Trophoblast cell (in vitro differentiated cells and primary cell): ENCODE data around the gene CPXM1.
A peak's percentile ranks its signal among the peaks of the same experiment; 100 is the strongest.
"Not testable (repeated sequence)": the region's sequence is repeated elsewhere in the genome, so short reads cannot be mapped to it uniquely, and the experiment has no call there.

Experiments used
- DNase-seq, 2 donors: peaks; one replicate each; pipeline ENCODE4 v3.0.0-alpha.2; 2016
- H2AFZ ChIP-seq: 2 replicates; pipeline ENCODE4 v1.6.1; 2013; ENCODE audit warnings: low read length, moderate library complexity, mild to moderate bottlenecking; ENCODE audit not compliant: insufficient read depth, poor library complexity
- H2AK5ac ChIP-seq: 2 replicates; pipeline ENCODE4 v1.6.1; 2013; ENCODE audit warnings: mild to moderate bottlenecking, low read length
- H2BK120ac ChIP-seq: 2 replicates; pipeline ENCODE4 v1.6.1; 2013; ENCODE audit warnings: low read length, mild to moderate bottlenecking, moderate library complexity; ENCODE audit not compliant: insufficient read depth, poor library complexity
- H2BK12ac ChIP-seq: 2 replicates; pipeline ENCODE4 v1.6.1; 2013; ENCODE audit warnings: mild to moderate bottlenecking, low read length, moderate library complexity
- H2BK5ac ChIP-seq: 2 replicates; pipeline ENCODE4 v1.6.1; 2013; ENCODE audit warnings: low read length, low read depth, moderate library complexity, mild to moderate bottlenecking; ENCODE audit not compliant: poor library complexity
- H3K14ac ChIP-seq: 2 replicates; pipeline ENCODE4 v1.6.1; 2013; ENCODE audit warnings: mild to moderate bottlenecking, low read length
- H3K18ac ChIP-seq: 2 replicates; pipeline ENCODE4 v1.6.1; 2013; ENCODE audit warnings: mild to moderate bottlenecking, low read length
- H3K23ac ChIP-seq: 2 replicates; pipeline ENCODE4 v1.6.1; 2013; ENCODE audit warnings: low read length
- H3K27ac ChIP-seq: 2 replicates; pipeline ENCODE4 v1.5.1; 2013; ENCODE audit warnings: low read depth, mild to moderate bottlenecking, inconsistent platforms, low read length, moderate library complexity
- H3K27me3 ChIP-seq: 2 replicates; pipeline ENCODE4 v1.6.1; 2013; ENCODE audit warnings: inconsistent platforms, mild to moderate bottlenecking, low read length, moderate library complexity; ENCODE audit not compliant: insufficient read depth
- H3K36me3 ChIP-seq, 2 experiments: 1 replicate in 1 of 2; 2 replicates in 1 of 2; pipeline ENCODE4 v1.6.1; 2013; ENCODE audit warnings: low read length in 2 of 2, mild to moderate bottlenecking in 2 of 2, moderate library complexity in 1 of 2; ENCODE audit not compliant: insufficient read depth in 2 of 2, control insufficient read depth in 1 of 2
- H3K4ac ChIP-seq: 2 replicates; pipeline ENCODE4 v1.6.1; 2013; ENCODE audit warnings: low read depth, mild to moderate bottlenecking, low read length, moderate library complexity
- H3K4me1 ChIP-seq, 2 experiments: 1 replicate in 1 of 2; 2 replicates in 1 of 2; pipeline ENCODE4 v1.6.1; 2013; ENCODE audit warnings: low read length in 2 of 2, mild to moderate bottlenecking in 2 of 2, moderate library complexity in 1 of 2; ENCODE audit not compliant: insufficient read depth in 2 of 2, control insufficient read depth in 1 of 2
- H3K4me2 ChIP-seq: 2 replicates; pipeline ENCODE4 v1.6.1; 2013; ENCODE audit warnings: inconsistent platforms, mild to moderate bottlenecking, low read length, moderate library complexity
- H3K4me3 ChIP-seq: 2 replicates; pipeline ENCODE4 v1.5.1; 2013; ENCODE audit warnings: mild to moderate bottlenecking, low read depth, low read length, inconsistent platforms
- H3K79me1 ChIP-seq: one replicate; pipeline ENCODE4 v1.6.1; 2013; ENCODE audit warnings: low read length
- H3K79me2 ChIP-seq: 2 replicates; pipeline ENCODE4 v1.6.1; 2013; ENCODE audit warnings: low read length, mild to moderate bottlenecking; ENCODE audit not compliant: control insufficient read depth, insufficient read depth, poor library complexity
- H3K9ac ChIP-seq: 2 replicates; pipeline ENCODE4 v1.6.1; 2013; ENCODE audit warnings: mild to moderate bottlenecking, low read length
- H3K9me3 ChIP-seq: 2 replicates; pipeline ENCODE4 v1.6.1; 2013; ENCODE audit warnings: low read depth, mild to moderate bottlenecking, control low read depth, inconsistent platforms, low read length; ENCODE audit not compliant: insufficient read depth
- H4K12ac ChIP-seq: 2 replicates; pipeline ENCODE4 v1.6.1; 2013; ENCODE audit warnings: low read depth, mild to moderate bottlenecking, low read length, moderate library complexity
- H4K8ac ChIP-seq: 2 replicates; pipeline ENCODE4 v1.6.1; 2013; ENCODE audit warnings: low read depth, mild to moderate bottlenecking, low read length, moderate library complexity
- H4K91ac ChIP-seq: one replicate; pipeline ENCODE4 v1.6.1; 2013; ENCODE audit warnings: low read depth, mild to moderate bottlenecking, low read length, moderate library complexity
- WGBS: extraction: QIAGEN DNeasy Blood & Tissue Kit; methylation state at CpG from one replicate; pipeline ENCODE4 v1.1.7; 2013; ENCODE audit warnings: missing lambda C conversion rate; ENCODE audit not compliant: insufficient read length, insufficient coverage; ENCODE audit errors: extremely low coverage; 5-methylcytosine and 5-hydroxymethylcytosine counted together

CPXM1 gene

DNA sequence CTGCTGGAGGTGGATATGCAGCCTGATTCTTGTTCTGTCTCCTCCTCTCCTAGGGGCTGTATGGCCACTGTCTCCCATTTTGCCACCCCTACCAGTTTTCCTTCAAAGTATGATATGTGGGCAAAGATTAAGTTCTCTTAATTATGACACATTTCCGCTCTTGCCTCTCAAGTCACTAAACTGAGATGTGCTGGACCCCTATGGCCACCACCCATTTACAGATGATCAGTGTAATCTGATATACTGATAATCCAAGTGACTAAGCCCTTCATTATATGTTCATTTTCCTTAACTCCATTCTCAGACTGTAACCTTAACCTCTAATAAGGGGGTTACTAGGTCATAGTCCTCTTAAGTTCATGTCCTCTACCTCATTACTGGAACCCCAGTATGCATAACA is 13.6 kb upstream of the CPXM1 start:
- WGBS, result no CpG with 5 or more reads among the region's 1 CpG
- Histone ChIP-seq H2BK12ac (no peak overlapping the region), H2BK120ac (no peak overlapping the region), H3K79me1 (no peaks in the 10 kb centered on the region), H3K27me3 (no peaks in the 10 kb centered on the region), H3K79me2 (no peaks in the 10 kb centered on the region), H3K4me1 (peaks cover 2 to 11% of the 10 kb centered on the region in 2 experiments), H3K18ac (no peak overlapping the region), H2AFZ (no peak overlapping the region), H4K12ac (no peak overlapping the region), H4K91ac (no peak overlapping the region), H4K8ac (no peak overlapping the region), H2AK5ac (no peak overlapping the region), H3K4me3 (no peak overlapping the region), H3K9me3 (no peaks in the 10 kb centered on the region), H3K36me3 (no peaks in the 10 kb centered on the region), H3K23ac (no peak overlapping the region), H3K27ac (no peak overlapping the region), H3K14ac (no peak overlapping the region), H3K4ac (no peak overlapping the region), H3K4me2 (no peak overlapping the region), H2BK5ac (no peak overlapping the region), H3K9ac (no peak overlapping the region)
- peak; percentile 65 to 79 for DNase-seq

DNA sequence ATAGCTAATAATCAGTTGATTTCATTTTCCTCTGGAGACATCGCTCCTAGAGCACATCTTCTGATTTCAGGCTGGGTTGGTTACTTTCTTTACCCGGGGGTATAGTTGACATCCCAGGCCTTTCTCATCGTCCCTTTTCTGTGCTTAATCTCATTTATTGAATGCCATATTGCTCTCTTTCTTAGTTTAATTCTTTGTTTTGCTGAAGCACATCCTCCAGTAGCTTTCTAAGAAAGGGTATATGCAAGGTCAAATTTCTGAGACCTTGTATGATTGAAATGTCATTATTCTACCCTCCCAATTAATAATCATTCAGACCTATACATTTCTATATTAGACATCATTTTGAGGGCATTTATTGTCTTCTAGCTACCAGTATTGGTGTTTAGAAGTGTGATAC is 11.8 kb upstream of the CPXM1 start:
- no peak overlapping the region for H2BK12ac ChIP-seq
- DNase-seq, result no peak
- no peak overlapping the region for H2BK5ac ChIP-seq
- no peak overlapping the region for H3K27ac ChIP-seq
- H3K23ac ChIP-seq, result no peak overlapping the region
- no peaks in the 10 kb centered on the region for H3K79me1 ChIP-seq
- H3K4me3 ChIP-seq, result no peak overlapping the region
- H4K91ac ChIP-seq, result no peak overlapping the region
- H4K8ac ChIP-seq, result no peak overlapping the region
- H2BK120ac ChIP-seq, result no peak overlapping the region
- no peak overlapping the region for H3K9ac ChIP-seq
- peaks cover 5% of the 10 kb centered on the region for H3K27me3 ChIP-seq
- WGBS, result no CpG with 5 or more reads among the region's 3 CpGs
- H2AK5ac ChIP-seq, result no peak overlapping the region
- no peaks in the 10 kb centered on the region for H3K9me3 ChIP-seq
- no peak overlapping the region for H3K18ac ChIP-seq
- no peak overlapping the region for H3K14ac ChIP-seq
- H3K79me2 ChIP-seq, result no peaks in the 10 kb centered on the region
- no peak overlapping the region for H2AFZ ChIP-seq
- H3K4me1 ChIP-seq, result peaks cover 2 to 11% of the 10 kb centered on the region in 2 experiments
- no peak overlapping the region for H4K12ac ChIP-seq
- H3K36me3 ChIP-seq, result no peaks in the 10 kb centered on the region
- H3K4me2 ChIP-seq, result no peak overlapping the region
- no peak overlapping the region for H3K4ac ChIP-seq

DNA sequence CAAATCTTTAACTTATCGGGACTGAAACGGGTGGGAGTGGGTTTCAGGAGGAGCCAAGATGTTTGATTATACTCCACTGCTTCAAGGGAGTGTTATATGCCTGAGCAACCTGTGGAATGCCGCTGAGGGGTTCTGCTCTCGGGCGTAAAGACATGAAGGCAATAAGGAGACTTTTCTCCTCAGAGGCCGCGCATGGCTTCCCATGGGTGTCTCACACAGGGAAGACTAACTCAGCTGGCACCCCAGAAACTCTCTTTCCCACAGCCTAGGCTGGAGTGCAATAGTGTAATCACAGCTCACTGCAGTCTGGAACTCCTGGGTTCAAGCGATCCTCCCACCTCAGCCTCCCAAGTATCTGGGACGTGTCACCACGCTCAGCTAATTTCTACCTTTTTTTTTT is 9.3 kb upstream of the CPXM1 start:
- H2BK120ac ChIP-seq, result no peak overlapping the region
- no peak overlapping the region for H3K4me2 ChIP-seq
- H4K12ac ChIP-seq, result no peak overlapping the region
- H3K4me3 ChIP-seq, result no peak overlapping the region
- no peak overlapping the region for H4K8ac ChIP-seq
- H3K79me2 ChIP-seq, result no peaks in the 10 kb centered on the region
- H2BK5ac ChIP-seq, result no peak overlapping the region
- no CpG with 5 or more reads among the region's 10 CpGs for WGBS
- no peak overlapping the region for H2AK5ac ChIP-seq
- no peak overlapping the region for H3K27ac ChIP-seq
- H3K14ac ChIP-seq, result no peak overlapping the region
- no peak overlapping the region for H3K4ac ChIP-seq
- no peak overlapping the region for H2AFZ ChIP-seq
- H3K9me3 ChIP-seq, result peaks cover 2% of the 10 kb centered on the region
- H4K91ac ChIP-seq, result no peak overlapping the region
- H3K18ac ChIP-seq, result no peak overlapping the region
- peaks cover 4% of the 10 kb centered on the region in 2 experiments for H3K4me1 ChIP-seq
- H3K23ac ChIP-seq, result no peak overlapping the region
- H3K79me1 ChIP-seq, result no peaks in the 10 kb centered on the region
- no peak overlapping the region for H3K9ac ChIP-seq
- H3K27me3 ChIP-seq, result peaks cover 24% of the 10 kb centered on the region
- H3K36me3 ChIP-seq, result no peaks in the 10 kb centered on the region
- peak in 1 of 2 donors; percentile 15 for DNase-seq
- H2BK12ac ChIP-seq, result no peak overlapping the region

DNA sequence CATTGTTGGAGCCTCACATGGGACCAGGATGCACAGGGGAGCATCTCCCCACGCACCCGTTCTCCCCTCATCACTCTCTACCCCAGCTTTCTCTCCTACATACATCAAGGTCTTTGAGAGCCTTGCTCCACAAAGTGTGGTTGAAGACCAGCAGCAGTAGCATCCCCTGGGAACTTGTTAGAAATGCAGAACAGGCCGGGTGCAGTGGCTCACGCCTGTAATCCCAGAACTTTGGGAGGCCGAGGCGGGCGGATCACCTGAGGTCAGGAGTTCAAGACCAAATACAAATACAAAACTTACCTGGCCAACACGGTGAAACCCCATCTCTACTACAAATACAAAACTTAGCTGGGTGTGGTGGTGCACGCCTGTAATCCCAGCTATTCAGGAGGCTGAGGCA is 7.5 kb upstream of the CPXM1 start:
- H3K18ac ChIP-seq, H4K8ac ChIP-seq, H3K27ac ChIP-seq, H3K14ac ChIP-seq, H3K4ac ChIP-seq, DNase-seq, H2AFZ ChIP-seq, H2BK12ac ChIP-seq, H3K23ac ChIP-seq, H3K79me2 ChIP-seq, H4K91ac ChIP-seq, H3K79me1 ChIP-seq, H3K4me2 ChIP-seq, H3K9me3 ChIP-seq, H3K4me1 ChIP-seq, H2BK120ac ChIP-seq, H2AK5ac ChIP-seq, H3K9ac ChIP-seq, H2BK5ac ChIP-seq, H4K12ac ChIP-seq, H3K36me3 ChIP-seq, H3K4me3 ChIP-seq: not testable (repeated sequence)
- WGBS, result no CpG with 5 or more reads among the region's 9 CpGs
- H3K27me3 ChIP-seq, result peaks cover 34% of the 10 kb centered on the region
